ENCODE measurements around the gene MAP2K4. TPM values are rescaled to one million over a fixed set of nuclear protein-coding genes. Genes with fewer than 3 reads are reported as not detected.

Gene MAP2K4
- total and polyA plus RNA-seq, 12 donors: 7.2 to 42.7 (median 33.0) TPM

DNA sequence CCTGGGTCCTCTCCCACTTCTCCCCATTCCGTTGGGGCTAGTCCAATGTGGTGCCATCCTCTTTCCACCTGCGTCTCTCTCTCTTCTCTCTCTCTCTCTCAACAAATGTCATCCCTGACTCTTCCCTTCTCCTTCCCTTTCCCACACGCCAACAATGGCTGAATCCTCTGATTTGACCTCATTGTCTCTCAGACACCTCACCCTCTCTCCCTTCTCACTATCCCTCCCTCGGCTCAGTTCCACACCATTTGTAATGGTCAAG lies 22.8 kb upstream of the MAP2K4 start:
- H3K27ac ChIP-seq: peak overlapping the region; percentile 44 to 95 (median 90)
- no peaks in the 10 kb centered on the region for H3K27me3 ChIP-seq
- H3K36me3 ChIP-seq: peaks cover 0 to 4% (median 0%) of the 10 kb centered on the region in 9 donors
- WGBS, 2 donors: 57 to 65% methylated on average over 4 of the region's 4 CpGs
- intact Hi-C loops (cut with DNase I): loop anchor here in 1 of 10 donors (10.0 kb wide), 1 partner anchor 107 kb away; no protein-coding TSS in a partner anchor
- no peak for ATAC-seq
- DNase-seq: no peak
- H3K4me3 ChIP-seq: peak overlapping the region; percentile 52 to 96 (median 81)
- TF ChIP-seq, protein P1, sequence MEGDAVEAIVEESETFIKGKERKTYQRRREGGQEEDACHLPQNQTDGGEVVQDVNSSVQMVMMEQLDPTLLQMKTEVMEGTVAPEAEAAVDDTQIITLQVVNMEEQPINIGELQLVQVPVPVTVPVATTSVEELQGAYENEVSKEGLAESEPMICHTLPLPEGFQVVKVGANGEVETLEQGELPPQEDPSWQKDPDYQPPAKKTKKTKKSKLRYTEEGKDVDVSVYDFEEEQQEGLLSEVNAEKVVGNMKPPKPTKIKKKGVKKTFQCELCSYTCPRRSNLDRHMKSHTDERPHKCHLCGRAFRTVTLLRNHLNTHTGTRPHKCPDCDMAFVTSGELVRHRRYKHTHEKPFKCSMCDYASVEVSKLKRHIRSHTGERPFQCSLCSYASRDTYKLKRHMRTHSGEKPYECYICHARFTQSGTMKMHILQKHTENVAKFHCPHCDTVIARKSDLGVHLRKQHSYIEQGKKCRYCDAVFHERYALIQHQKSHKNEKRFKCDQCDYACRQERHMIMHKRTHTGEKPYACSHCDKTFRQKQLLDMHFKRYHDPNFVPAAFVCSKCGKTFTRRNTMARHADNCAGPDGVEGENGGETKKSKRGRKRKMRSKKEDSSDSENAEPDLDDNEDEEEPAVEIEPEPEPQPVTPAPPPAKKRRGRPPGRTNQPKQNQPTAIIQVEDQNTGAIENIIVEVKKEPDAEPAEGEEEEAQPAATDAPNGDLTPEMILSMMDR (IDR thresholded peaks at IDR 0.05): no peak
- peaks cover 0 to 24% (median 11%) of the 10 kb centered on the region in 9 donors for H3K4me1 ChIP-seq
- H3K9me3 ChIP-seq: no peaks in the 10 kb centered on the region

DNA sequence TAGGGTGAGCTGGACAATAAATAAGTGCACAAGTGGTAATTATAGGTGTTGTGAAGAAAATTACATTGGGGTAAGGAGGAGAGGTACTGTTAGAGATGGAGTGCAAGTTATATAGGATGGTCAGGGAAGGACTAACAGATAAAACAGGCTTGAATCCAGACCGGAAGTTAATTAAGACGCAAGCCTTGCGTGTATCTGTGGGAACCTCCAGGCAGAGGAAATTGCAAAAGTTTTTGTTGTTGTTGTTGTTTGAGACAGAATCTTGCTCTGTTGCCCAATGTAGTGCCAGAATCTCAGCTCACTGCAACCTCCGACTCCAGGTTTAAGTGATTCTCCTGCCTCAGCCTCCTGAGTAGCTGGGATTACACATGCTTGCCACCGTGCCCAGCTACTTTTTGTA lies 21.0 kb upstream of the MAP2K4 start:
- H3K36me3 ChIP-seq: no peaks in the 10 kb centered on the region
- no peak overlapping the region for H3K4me3 ChIP-seq
- ATAC-seq: no peak
- 74 to 84% methylated on average over 5 of the region's 5 CpGs for WGBS, 2 donors
- peaks cover 0 to 24% (median 11%) of the 10 kb centered on the region in 9 donors for H3K4me1 ChIP-seq
- peak overlapping the region in 1 of 10 donors; percentile 51 for H3K27ac ChIP-seq
- no peak for DNase-seq
- TF ChIP-seq, protein P1 (IDR thresholded peaks at IDR 0.05): no peak
- no peaks in the 10 kb centered on the region for H3K9me3 ChIP-seq
- intact Hi-C loops (cut with DNase I): loop anchor here in 1 of 10 donors (10.0 kb wide), 1 partner anchor 105 kb away; no protein-coding TSS in a partner anchor
- H3K27me3 ChIP-seq: no peaks in the 10 kb centered on the region

DNA sequence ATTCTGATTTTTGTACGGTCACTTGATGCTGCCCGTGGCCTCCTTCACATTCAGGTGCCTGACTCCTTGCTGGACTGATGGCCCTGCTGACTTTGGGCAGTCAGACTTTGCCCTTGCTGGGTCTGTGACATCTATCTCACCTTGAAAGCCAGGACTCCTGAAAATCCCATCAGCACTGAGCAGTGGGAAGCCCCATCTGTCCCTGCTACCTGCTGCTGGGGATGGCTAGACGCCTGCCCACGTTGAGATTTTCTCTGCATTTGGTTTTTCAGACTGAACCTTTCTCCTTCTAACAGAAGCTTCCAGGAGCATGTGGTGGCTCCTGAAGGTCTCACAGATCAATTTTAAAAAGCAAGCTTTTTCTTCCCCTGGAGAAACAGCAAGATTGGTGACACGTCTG lies 13.2 kb upstream of the MAP2K4 start:
- ATAC-seq: no peak
- Histone ChIP-seq H3K27me3 (no peaks in the 10 kb centered on the region), H3K4me3 (no peak overlapping the region), H3K4me1 (no peaks in the 10 kb centered on the region), H3K27ac (no peak overlapping the region), H3K36me3 (no peaks in the 10 kb centered on the region), H3K9me3 (no peaks in the 10 kb centered on the region)
- TF ChIP-seq, protein P1 (IDR thresholded peaks at IDR 0.05): no peak
- intact Hi-C loops (cut with DNase I): no loop called here
- 79 to 83% methylated on average over 5 of the region's 5 CpGs for WGBS, 2 donors
- no peak for DNase-seq

DNA sequence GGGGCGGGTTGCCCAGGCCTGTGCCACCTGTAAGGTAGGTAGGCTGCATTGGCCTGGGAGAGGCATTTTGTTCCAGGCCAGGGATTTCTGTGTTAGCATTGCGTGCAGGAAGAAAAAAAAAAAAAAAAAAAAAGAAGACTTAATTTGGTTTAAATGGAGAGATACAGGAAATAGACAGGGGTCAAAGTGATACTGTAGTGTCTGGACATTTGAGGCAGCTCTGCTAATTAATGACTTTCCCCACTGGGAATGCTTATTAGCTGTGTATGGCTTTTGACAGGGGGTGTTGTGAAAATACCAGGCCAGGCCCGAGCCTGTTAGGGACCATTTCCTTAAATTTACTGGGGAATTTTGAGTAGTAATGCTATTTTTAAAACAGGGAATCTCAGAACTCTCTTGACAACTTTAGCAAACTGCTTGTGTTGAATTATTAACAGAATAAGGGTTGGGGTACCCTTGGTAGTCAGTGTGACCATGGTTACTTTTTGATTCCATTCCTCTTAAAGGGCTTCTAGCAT lies 1.0 kb downstream of the MAP2K4 start:
- ATAC-seq: no peak
- Histone ChIP-seq H3K4me3 (peak overlapping the region; percentile 67 to 97 (median 83)), H3K27ac (peak overlapping the region in 7 of 10 donors; percentile 83 to 94 (median 93)), H3K4me1 (peaks cover 5 to 50% (median 35%) of the 10 kb centered on the region in 9 donors), H3K36me3 (peaks cover 0 to 4% (median 0%) of the 10 kb centered on the region in 9 donors), H3K9me3 (no peaks in the 10 kb centered on the region), H3K27me3 (no peaks in the 10 kb centered on the region)
- WGBS, 2 donors: 2 to 5% methylated on average over 3 of the region's 3 CpGs
- TF ChIP-seq, protein P1 (IDR thresholded peaks at IDR 0.05): no peak
- intact Hi-C loops (cut with DNase I): no loop called here
- DNase-seq: no peak

Data from heart right ventricle (tissue), 16 donors.